Measurements from ENCODE around the gene DLGAP1. TPM values are rescaled to one million over a fixed set of nuclear protein-coding genes. Genes with fewer than 3 reads are reported as not detected.

DLGAP1 gene
- total RNA-seq, 1 donor from 2014 or later, result 7.7 TPM

DNA sequence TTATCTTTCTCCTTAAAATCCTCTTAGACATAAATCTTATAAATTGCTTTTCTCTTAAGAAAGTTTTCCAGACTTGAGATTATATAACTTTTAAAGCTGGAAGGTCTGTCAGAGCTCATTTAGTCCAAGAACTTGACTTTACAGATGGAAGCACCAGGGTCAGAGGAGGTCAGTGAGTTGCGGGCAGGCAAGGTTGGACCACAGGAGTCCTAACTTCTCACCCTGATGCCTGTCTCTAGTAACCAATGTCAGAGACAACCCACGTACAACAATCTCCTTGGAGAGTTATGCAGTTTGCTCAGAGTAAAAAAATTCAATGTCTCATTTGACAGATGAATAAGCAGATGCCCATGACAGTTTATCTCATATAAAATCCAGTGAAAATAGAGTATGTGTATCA is 203.9 kb downstream of the DLGAP1 start:
- Mint-ChIP-seq H3K4me1 (ENCODE audit: low read depth) (peaks cover 2% of the 10 kb centered on the region), H3K4me3 (ENCODE audit: unreplicated experiment) (no peak overlapping the region), H3K9me3 (ENCODE audit: low read depth) (no peaks in the 10 kb centered on the region), H3K27ac (ENCODE audit: unreplicated experiment) (no peak overlapping the region), H3K27me3 (ENCODE audit: low read depth) (no peaks in the 10 kb centered on the region), H3K36me3 (ENCODE audit: low read depth) (no peaks in the 10 kb centered on the region)
- TF ChIP-seq, protein P1, sequence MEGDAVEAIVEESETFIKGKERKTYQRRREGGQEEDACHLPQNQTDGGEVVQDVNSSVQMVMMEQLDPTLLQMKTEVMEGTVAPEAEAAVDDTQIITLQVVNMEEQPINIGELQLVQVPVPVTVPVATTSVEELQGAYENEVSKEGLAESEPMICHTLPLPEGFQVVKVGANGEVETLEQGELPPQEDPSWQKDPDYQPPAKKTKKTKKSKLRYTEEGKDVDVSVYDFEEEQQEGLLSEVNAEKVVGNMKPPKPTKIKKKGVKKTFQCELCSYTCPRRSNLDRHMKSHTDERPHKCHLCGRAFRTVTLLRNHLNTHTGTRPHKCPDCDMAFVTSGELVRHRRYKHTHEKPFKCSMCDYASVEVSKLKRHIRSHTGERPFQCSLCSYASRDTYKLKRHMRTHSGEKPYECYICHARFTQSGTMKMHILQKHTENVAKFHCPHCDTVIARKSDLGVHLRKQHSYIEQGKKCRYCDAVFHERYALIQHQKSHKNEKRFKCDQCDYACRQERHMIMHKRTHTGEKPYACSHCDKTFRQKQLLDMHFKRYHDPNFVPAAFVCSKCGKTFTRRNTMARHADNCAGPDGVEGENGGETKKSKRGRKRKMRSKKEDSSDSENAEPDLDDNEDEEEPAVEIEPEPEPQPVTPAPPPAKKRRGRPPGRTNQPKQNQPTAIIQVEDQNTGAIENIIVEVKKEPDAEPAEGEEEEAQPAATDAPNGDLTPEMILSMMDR (IDR thresholded peaks at IDR 0.05), result no peak
- no peak for DNase-seq (ENCODE audit: low spot score)

- Mint-ChIP-seq H3K36me3 (ENCODE audit: low read depth) (no peaks in the 10 kb centered on the region), H3K4me3 (ENCODE audit: unreplicated experiment) (no peak overlapping the region), H3K27ac (ENCODE audit: unreplicated experiment) (no peak overlapping the region), H3K4me1 (ENCODE audit: low read depth) (peaks cover 2% of the 10 kb centered on the region), H3K9me3 (ENCODE audit: low read depth) (no peaks in the 10 kb centered on the region), H3K27me3 (ENCODE audit: low read depth) (no peaks in the 10 kb centered on the region)
- TF ChIP-seq, protein P1 (IDR thresholded peaks at IDR 0.05), result no peak
- no peak for DNase-seq (ENCODE audit: low spot score)
These were observed 205.0 kb downstream of the DLGAP1 start for GRCh38 chr18:4250141-4250540.

DNA sequence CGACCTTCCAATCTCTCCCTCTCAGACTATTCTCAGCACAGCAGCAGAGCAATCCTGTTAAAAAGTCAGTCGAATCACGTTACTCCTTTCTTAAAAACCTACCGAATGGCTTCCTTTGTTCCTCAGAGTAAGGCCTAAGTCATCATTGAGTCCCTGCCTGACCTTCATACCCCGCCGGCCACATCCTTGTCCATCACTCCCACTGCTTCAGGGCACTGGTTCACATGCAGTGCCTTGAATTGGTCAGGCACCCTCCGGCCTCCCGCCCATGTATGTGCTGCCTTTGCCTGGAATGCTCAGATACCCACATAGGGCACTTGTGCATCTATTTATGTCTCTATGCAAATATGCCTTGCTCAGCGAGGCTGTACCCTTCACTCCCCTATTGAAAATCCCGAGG is 206.4 kb downstream of the DLGAP1 start:
- DNase-seq (ENCODE audit: low spot score), result no peak
- no peaks in the 10 kb centered on the region for H3K4me1 Mint-ChIP-seq (ENCODE audit: low read depth)
- no peaks in the 10 kb centered on the region for H3K9me3 Mint-ChIP-seq (ENCODE audit: low read depth)
- TF ChIP-seq, protein P1 (IDR thresholded peaks at IDR 0.05), result no peak
- H3K36me3 Mint-ChIP-seq (ENCODE audit: low read depth), result no peaks in the 10 kb centered on the region
- no peaks in the 10 kb centered on the region for H3K27me3 Mint-ChIP-seq (ENCODE audit: low read depth)
- no peak overlapping the region for H3K27ac Mint-ChIP-seq (ENCODE audit: unreplicated experiment)
- H3K4me3 Mint-ChIP-seq (ENCODE audit: unreplicated experiment), result no peak overlapping the region

GRCh38 chr18:4246374-4246773 is 208.7 kb downstream of the DLGAP1 start:
- TF ChIP-seq, protein P1 (IDR thresholded peaks at IDR 0.05), result no peak
- no peak for DNase-seq (ENCODE audit: low spot score)
- H3K4me1 Mint-ChIP-seq (ENCODE audit: low read depth), result no peaks in the 10 kb centered on the region
- H3K36me3 Mint-ChIP-seq (ENCODE audit: low read depth), result no peaks in the 10 kb centered on the region
- no peak overlapping the region for H3K4me3 Mint-ChIP-seq (ENCODE audit: unreplicated experiment)
- no peaks in the 10 kb centered on the region for H3K9me3 Mint-ChIP-seq (ENCODE audit: low read depth)
- H3K27ac Mint-ChIP-seq (ENCODE audit: unreplicated experiment), result no peak overlapping the region
- no peaks in the 10 kb centered on the region for H3K27me3 Mint-ChIP-seq (ENCODE audit: low read depth)

DNA sequence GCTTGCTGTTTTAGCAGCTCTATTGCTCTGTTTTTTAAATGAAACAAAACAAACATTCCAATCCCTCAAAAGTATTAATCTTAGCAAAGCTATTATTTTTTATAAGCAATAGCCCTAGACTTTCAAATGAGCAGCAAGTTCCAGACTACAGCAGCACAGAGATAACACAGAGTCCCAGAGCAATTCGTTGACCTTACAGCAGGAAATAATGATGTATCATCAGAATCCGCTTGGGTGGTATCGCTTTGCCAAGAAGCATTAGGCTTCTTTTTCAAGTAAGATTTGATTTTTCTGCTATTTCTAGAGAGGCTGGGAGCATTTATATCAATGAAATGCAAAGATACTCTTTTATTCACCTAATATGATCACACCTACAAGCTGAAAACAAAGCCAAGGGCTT is 209.7 kb downstream of the DLGAP1 start:
- no peak for DNase-seq (ENCODE audit: low spot score)
- H3K27me3 Mint-ChIP-seq (ENCODE audit: low read depth), result no peaks in the 10 kb centered on the region
- TF ChIP-seq, protein P1 (IDR thresholded peaks at IDR 0.05), result no peak
- H3K9me3 Mint-ChIP-seq (ENCODE audit: low read depth), result no peaks in the 10 kb centered on the region
- peaks cover 4% of the 10 kb centered on the region for H3K4me1 Mint-ChIP-seq (ENCODE audit: low read depth)
- no peak overlapping the region for H3K4me3 Mint-ChIP-seq (ENCODE audit: unreplicated experiment)
- no peaks in the 10 kb centered on the region for H3K36me3 Mint-ChIP-seq (ENCODE audit: low read depth)
- H3K27ac Mint-ChIP-seq (ENCODE audit: unreplicated experiment), result no peak overlapping the region
